Upper lobe of left lung (tissue), 4 donors: Measurements from ENCODE around the gene CUX1.
"Not testable (repeated sequence)": the region's sequence is repeated elsewhere in the genome, so short reads cannot be mapped to it uniquely, and the experiment has no call there.

ENCODE experiments used
- EP300 ChIP-seq, 4 donors: sonication (generic); formaldehyde crosslinking; IDR thresholded peaks; one replicate each; pipeline ENCODE4 v1.5.1; 2017; ENCODE audit warnings: antibody characterized with exemption in 4 of 4, control low read depth in 2 of 4
- POLR2A ChIP-seq, 4 donors: fragments of 450-650 bp; IDR thresholded peaks; one replicate each; pipeline ENCODE4 v1.5.1; 2016 to 2017; ENCODE audit warnings: antibody characterized with exemption in 4 of 4, mild to moderate bottlenecking in 2 of 4
- POLR2AphosphoS5 ChIP-seq, 2 donors: sonication (generic); formaldehyde crosslinking; IDR thresholded peaks; one replicate each; pipeline ENCODE4 v1.5.1; 2017; ENCODE audit warnings: antibody characterized with exemption in 2 of 2
- TF ChIP-seq, protein P1 (sequence below), 6 experiments: fragments of 450-650 bp in 4 of 6; fragments of 200-600 bp in 2 of 6; sonication (generic) in 2 of 6; IDR thresholded peaks; one replicate each; pipeline ENCODE4 v1.5.1; 2016 to 2019; ENCODE audit warnings: antibody characterized with exemption in 6 of 6

DNA sequence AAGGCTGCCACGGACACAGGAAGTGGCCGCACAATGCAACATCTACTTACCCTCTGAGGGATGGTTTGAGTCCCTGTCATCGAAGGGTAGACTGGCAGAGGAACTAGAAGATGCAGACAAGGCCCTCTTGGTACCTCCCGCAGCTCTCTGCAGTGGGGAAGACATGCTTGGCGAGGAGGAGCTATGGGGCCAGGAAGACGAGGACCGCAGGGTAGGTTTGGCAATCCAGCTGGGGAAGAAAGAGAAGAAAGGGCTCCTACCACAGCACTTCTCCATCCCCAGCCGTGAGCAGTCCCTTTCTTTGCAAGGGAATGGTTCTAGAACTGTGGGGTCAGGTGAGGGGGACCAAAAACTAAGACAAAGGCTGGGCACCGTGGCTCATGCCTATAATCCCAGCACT, 511.9 kb downstream of the CUX1 start:
- TF ChIP-seq, protein P1, sequence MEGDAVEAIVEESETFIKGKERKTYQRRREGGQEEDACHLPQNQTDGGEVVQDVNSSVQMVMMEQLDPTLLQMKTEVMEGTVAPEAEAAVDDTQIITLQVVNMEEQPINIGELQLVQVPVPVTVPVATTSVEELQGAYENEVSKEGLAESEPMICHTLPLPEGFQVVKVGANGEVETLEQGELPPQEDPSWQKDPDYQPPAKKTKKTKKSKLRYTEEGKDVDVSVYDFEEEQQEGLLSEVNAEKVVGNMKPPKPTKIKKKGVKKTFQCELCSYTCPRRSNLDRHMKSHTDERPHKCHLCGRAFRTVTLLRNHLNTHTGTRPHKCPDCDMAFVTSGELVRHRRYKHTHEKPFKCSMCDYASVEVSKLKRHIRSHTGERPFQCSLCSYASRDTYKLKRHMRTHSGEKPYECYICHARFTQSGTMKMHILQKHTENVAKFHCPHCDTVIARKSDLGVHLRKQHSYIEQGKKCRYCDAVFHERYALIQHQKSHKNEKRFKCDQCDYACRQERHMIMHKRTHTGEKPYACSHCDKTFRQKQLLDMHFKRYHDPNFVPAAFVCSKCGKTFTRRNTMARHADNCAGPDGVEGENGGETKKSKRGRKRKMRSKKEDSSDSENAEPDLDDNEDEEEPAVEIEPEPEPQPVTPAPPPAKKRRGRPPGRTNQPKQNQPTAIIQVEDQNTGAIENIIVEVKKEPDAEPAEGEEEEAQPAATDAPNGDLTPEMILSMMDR (IDR thresholded peaks at IDR 0.05): not testable (repeated sequence)
- not testable (repeated sequence) for TF ChIP-seq POLR2A, POLR2AphosphoS5, EP300 (IDR thresholded peaks at IDR 0.05)
